ENCODE measurements around the gene CRYM.
"Not testable (repeated sequence)": the region's sequence is repeated elsewhere in the genome, so short reads cannot be mapped to it uniquely, and the experiment has no call there.

The CRYM gene

GRCh38 chr16:21277927-21278706 is at the start of gene CRYM:
TSS of gene CRYM (minus strand) at chr16:21278290. CDS start at chr16:21278251, 39 bp downstream.
- TF ChIP-seq FOXP2 (optimal IDR thresholded peaks at IDR 0.05; ENCODE audit: control extremely low read depth, extremely low read length, insufficient read depth) = no peak
- TF ChIP-seq EZH2 (IDR thresholded peaks at IDR 0.05) = no peak
- TF ChIP-seq POLR2AphosphoS5 (IDR thresholded peaks at IDR 0.05; ENCODE audit: borderline replicate concordance, low read depth, low read length) = no peak
- Histone ChIP-seq H3K9me3 (ENCODE audit: low read depth, low read length) (no peaks in the 10 kb centered on the region), H3K36me3 (ENCODE audit: insufficient read depth, low read length) (no peaks in the 10 kb centered on the region), H3K4me3 (no peak within 1 kb of the TSS), H3K27ac (no peak within 1 kb of the TSS), H3K9ac (ENCODE audit: insufficient read length) (no peak within 1 kb of the TSS)
- no peak for DNase-seq (ENCODE audit: low read depth, low spot score)

DNA sequence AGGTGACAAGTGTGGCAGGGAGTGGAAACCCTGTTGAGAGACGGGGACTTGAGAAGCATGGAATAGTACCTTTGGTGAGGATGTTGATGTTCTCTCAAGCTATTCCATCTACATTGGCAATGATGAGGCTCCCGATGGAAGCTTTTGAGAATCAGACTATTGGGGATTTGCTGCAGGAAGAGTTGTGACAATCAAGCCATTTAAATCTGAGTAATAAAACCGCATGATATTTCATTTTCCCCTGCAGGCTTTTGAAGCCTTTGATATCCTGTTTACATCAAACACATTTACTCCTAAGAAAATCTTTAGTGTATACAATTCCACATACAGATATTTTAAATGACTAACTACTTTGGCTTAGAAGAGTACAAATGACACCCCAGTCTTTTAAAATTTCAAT is 49.0 kb upstream of the CRYM start:
- Histone ChIP-seq H3K36me3 (ENCODE audit: insufficient read depth, low read length) (no peaks in the 10 kb centered on the region), H3K9ac (ENCODE audit: insufficient read length) (no peak overlapping the region), H3K9me3 (ENCODE audit: low read depth, low read length) (no peaks in the 10 kb centered on the region), H3K4me3 (no peak overlapping the region), H3K27ac (no peak overlapping the region)
- no peak for TF ChIP-seq EZH2 (IDR thresholded peaks at IDR 0.05)
- no peak for TF ChIP-seq POLR2AphosphoS5 (IDR thresholded peaks at IDR 0.05; ENCODE audit: borderline replicate concordance, low read depth, low read length)
- no peak for TF ChIP-seq FOXP2 (optimal IDR thresholded peaks at IDR 0.05; ENCODE audit: control extremely low read depth, extremely low read length, insufficient read depth)
- DNase-seq (ENCODE audit: low read depth, low spot score) = no peak

DNA sequence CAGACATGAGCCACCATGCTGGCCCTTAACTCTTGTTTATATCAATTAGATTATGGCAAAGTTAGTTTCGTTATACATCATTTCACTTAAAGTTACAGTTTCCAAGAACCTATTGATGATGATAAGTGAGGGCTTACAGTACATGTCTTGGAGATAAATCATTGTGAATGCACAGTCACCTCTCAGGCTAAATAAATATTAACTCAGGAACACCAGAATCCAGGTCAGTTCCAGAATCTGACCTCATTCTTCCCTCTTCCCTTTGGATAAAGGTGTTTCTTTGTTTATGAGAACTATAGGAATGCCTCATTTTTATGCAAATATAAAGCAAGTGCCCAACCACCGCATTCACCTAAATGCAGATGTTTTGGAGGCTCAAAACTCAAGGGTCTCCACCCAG is 48.4 kb upstream of the CRYM start:
- no peak overlapping the region for H3K9ac ChIP-seq (ENCODE audit: insufficient read length)
- TF ChIP-seq POLR2AphosphoS5 (IDR thresholded peaks at IDR 0.05; ENCODE audit: borderline replicate concordance, low read depth, low read length) = no peak
- no peak overlapping the region for H3K27ac ChIP-seq
- H3K36me3 ChIP-seq (ENCODE audit: insufficient read depth, low read length) = no peaks in the 10 kb centered on the region
- no peak for DNase-seq (ENCODE audit: low read depth, low spot score)
- H3K9me3 ChIP-seq (ENCODE audit: low read depth, low read length) = no peaks in the 10 kb centered on the region
- H3K4me3 ChIP-seq = no peak overlapping the region

DNA sequence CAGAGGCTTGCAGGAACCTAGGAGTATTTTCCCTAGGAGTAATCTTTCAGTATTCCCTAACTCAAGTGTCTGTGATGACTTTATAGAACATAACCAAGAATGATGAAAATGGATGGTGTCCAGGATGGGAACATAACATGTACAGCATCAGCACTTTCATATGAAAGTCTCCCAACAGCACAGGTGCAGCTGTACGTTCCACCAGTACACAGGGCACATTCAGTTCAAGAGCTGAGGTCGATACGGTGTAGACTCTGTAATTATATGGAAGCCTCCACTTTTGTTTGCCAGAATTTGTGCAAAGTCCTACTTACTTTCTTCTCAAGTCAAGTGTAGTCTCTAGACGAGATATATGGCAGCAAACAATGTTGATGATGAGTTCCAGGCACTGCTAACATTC is 46.2 kb upstream of the CRYM start:
- TF ChIP-seq POLR2AphosphoS5 (IDR thresholded peaks at IDR 0.05; ENCODE audit: borderline replicate concordance, low read depth, low read length) (no peak), EZH2 (IDR thresholded peaks at IDR 0.05) (no peak), FOXP2 (optimal IDR thresholded peaks at IDR 0.05; ENCODE audit: control extremely low read depth, extremely low read length, insufficient read depth) (no peak)
- Histone ChIP-seq H3K4me3 (no peak overlapping the region), H3K9me3 (ENCODE audit: low read depth, low read length) (no peaks in the 10 kb centered on the region), H3K36me3 (ENCODE audit: insufficient read depth, low read length) (no peaks in the 10 kb centered on the region), H3K27ac (no peak overlapping the region), H3K9ac (ENCODE audit: insufficient read length) (no peak overlapping the region)
- no peak for DNase-seq (ENCODE audit: low read depth, low spot score)

- H3K36me3 ChIP-seq (ENCODE audit: insufficient read depth, low read length); H3K9ac ChIP-seq (ENCODE audit: insufficient read length); DNase-seq (ENCODE audit: low read depth, low spot score); H3K4me3 ChIP-seq; H3K27ac ChIP-seq; H3K9me3 ChIP-seq (ENCODE audit: low read depth, low read length): not testable (repeated sequence)
Measured at GRCh38 chr16:21322251-21322650, 44.2 kb upstream of the CRYM start.

DNA sequence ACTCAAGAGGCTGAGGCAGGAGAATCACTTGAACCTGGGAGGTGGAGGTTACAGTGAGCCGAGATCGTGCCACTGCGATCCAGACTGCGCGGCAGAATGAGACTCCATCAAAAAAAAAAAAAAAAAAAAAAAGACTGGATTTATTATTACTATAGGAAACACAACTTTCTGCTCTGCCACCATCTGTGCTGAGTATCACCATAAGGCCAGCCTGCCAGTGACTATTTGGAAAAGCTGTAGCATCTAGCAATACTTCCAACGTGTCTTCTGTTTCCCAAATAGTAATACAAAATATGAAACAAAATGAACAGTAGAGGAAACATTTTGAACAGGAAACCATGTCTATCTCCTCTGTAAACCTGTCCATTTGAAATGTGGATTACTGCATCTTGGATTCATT is 43.6 kb upstream of the CRYM start:
- Histone ChIP-seq H3K9me3 (ENCODE audit: low read depth, low read length) (no peaks in the 10 kb centered on the region), H3K9ac (ENCODE audit: insufficient read length) (no peak overlapping the region), H3K4me3 (no peak overlapping the region), H3K36me3 (ENCODE audit: insufficient read depth, low read length) (no peaks in the 10 kb centered on the region), H3K27ac (no peak overlapping the region)
- TF ChIP-seq POLR2AphosphoS5 (IDR thresholded peaks at IDR 0.05; ENCODE audit: borderline replicate concordance, low read depth, low read length) (no peak), EZH2 (IDR thresholded peaks at IDR 0.05) (no peak), FOXP2 (optimal IDR thresholded peaks at IDR 0.05; ENCODE audit: control extremely low read depth, extremely low read length, insufficient read depth) (no peak)
- DNase-seq (ENCODE audit: low read depth, low spot score) = no peak

- no peak for TF ChIP-seq EZH2 (IDR thresholded peaks at IDR 0.05)
- TF ChIP-seq POLR2AphosphoS5 (IDR thresholded peaks at IDR 0.05; ENCODE audit: borderline replicate concordance, low read depth, low read length) = no peak
- TF ChIP-seq FOXP2 (optimal IDR thresholded peaks at IDR 0.05; ENCODE audit: control extremely low read depth, extremely low read length, insufficient read depth) = no peak
- Histone ChIP-seq H3K4me3 (no peak overlapping the region), H3K9ac (ENCODE audit: insufficient read length) (no peak overlapping the region), H3K36me3 (ENCODE audit: insufficient read depth, low read length) (no peaks in the 10 kb centered on the region), H3K27ac (no peak overlapping the region), H3K9me3 (ENCODE audit: low read depth, low read length) (no peaks in the 10 kb centered on the region)
- no peak for DNase-seq (ENCODE audit: low read depth, low spot score)
Measured at GRCh38 chr16:21314339-21314738, 36.2 kb upstream of the CRYM start.

DNA sequence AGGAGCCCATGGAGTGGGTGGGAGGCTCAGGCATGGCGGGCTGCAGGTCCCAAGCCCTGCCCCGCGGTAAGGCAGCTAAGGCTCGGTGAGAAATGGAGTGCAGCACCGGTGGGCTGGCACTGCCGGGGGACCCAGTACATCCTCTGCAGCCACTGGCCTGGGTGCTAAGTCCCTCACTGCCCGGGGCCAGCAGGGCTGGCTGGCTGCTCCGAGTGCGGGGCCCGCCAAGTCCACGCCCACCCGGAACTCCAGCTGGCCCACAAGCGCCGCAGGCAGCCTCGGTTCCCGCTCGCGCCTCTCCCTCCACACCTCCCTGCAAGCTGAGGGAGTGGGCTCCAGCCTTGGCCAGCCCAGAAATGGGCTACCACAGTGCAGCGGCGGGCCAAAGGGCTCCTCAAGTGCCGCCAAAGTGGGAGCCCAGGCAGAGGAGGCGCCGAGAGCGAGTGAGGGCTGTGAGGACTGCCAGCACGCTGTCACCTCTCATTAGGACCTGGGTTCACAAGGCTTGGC is 34.8 kb upstream of the CRYM start:
- not testable (repeated sequence) for H3K9me3 ChIP-seq (ENCODE audit: low read depth, low read length)

DNA sequence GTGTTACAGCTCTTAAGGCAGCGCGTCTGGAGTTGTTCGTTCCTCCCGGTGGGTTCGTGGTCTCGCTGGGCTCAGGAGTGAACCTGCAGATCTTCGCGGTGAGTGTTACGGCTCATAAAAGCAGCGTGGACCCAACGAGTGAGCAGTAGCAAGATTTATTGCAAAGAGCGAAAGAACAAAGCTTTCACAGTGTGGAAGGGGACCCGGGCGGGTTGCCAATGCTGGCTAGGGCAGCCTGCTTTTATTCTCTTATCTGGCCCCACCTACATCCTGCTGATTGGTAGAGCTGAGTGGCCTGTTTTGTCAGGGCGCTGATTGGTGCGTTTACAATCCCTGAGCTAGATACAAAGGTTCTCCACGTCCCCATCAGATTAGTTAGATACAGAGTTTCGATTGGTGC is 34.0 kb upstream of the CRYM start:
- H3K9me3 ChIP-seq (ENCODE audit: low read depth, low read length); H3K36me3 ChIP-seq (ENCODE audit: insufficient read depth, low read length); H3K4me3 ChIP-seq; DNase-seq (ENCODE audit: low read depth, low spot score); H3K27ac ChIP-seq; H3K9ac ChIP-seq (ENCODE audit: insufficient read length): not testable (repeated sequence)

More for the DNA sequence above, 34.8 kb upstream of the CRYM start:
- H3K9ac ChIP-seq (ENCODE audit: insufficient read length); DNase-seq (ENCODE audit: low read depth, low spot score); H3K4me3 ChIP-seq; H3K27ac ChIP-seq; H3K36me3 ChIP-seq (ENCODE audit: insufficient read depth, low read length): not testable (repeated sequence)

DNA sequence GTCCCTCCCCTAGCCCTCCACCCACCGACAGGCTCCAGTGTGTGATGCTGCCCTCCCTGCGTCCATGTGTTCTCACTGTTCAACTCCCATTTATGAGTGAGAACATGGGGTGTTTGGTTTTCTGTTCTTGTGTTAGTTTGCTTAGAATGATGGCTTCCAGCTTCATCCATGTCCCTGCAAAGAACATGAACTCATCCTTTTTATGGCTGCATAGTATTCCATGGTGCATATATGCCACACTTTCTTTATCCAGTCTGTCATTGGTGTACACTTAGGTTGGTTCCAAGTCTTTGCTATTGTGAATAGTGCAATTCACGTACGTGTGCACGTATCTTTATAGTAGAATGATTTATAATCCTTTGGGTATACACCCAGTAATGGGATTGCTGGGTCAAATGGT is 28.6 kb upstream of the CRYM start:
- H3K9me3 ChIP-seq (ENCODE audit: low read depth, low read length); H3K36me3 ChIP-seq (ENCODE audit: insufficient read depth, low read length); H3K9ac ChIP-seq (ENCODE audit: insufficient read length); H3K4me3 ChIP-seq; DNase-seq (ENCODE audit: low read depth, low spot score); H3K27ac ChIP-seq: not testable (repeated sequence)
